GM15510 (cell line): ENCODE data around the gene RAMP2.

ENCODE experiments used
- POLR2A ChIP-seq: IDR thresholded peaks from 3 replicates; pipeline ENCODE4 v1.6.1; 2011; ENCODE audit warnings: borderline replicate concordance; ENCODE audit not compliant: insufficient read length; ENCODE audit errors: extremely low read depth

The RAMP2 gene

GRCh38 chr17:42798383-42799380, 37.7 kb downstream of the RAMP2 start, which contains the start of the genes CNTD1 and COA3:
Gene CNTD1 (plus strand): TSS chr17:42798861. CDS start chr17:42799068, 207 bp downstream.
Gene COA3 (minus strand): TSS chr17:42798704. CDS start chr17:42798681, 23 bp downstream.
- peak; percentile 72 for TF ChIP-seq POLR2A

- TF ChIP-seq POLR2A: no peak
Measured at GRCh38 chr17:42803074-42803883, 42.3 kb downstream of the RAMP2 start.

GRCh38 chr17:42804918-42805367, 43.9 kb downstream of the RAMP2 start:
- TF ChIP-seq POLR2A: no peak

- TF ChIP-seq POLR2A: no peak
Measured at GRCh38 chr17:42806249-42806648, 45.2 kb downstream of the RAMP2 start.

GRCh38 chr17:42809250-42809649, 48.2 kb downstream of the RAMP2 start:
- TF ChIP-seq POLR2A: no peak
